ENCODE data around the gene FAM177B.

- TF ChIP-seq CTCF (IDR thresholded peaks at IDR 0.05) (no peak), POLR2A (IDR thresholded peaks at IDR 0.05) (no peak)
Observed at GRCh38 chr1:222790115-222790514, 53.1 kb downstream of the FAM177B start.
